CD4-positive, alpha-beta T cell treated with Interleukin-21 for 1 hour (primary cell): Measurements from ENCODE around the gene AKAP8.
"Not testable (repeated sequence)": the region's sequence is repeated elsewhere in the genome, so short reads cannot be mapped to it uniquely, and the experiment has no call there.

Source experiments
- DNase-seq: peaks from one replicate; pipeline ENCODE4 v3.0.0-alpha.2; 2020

Gene AKAP8

DNA sequence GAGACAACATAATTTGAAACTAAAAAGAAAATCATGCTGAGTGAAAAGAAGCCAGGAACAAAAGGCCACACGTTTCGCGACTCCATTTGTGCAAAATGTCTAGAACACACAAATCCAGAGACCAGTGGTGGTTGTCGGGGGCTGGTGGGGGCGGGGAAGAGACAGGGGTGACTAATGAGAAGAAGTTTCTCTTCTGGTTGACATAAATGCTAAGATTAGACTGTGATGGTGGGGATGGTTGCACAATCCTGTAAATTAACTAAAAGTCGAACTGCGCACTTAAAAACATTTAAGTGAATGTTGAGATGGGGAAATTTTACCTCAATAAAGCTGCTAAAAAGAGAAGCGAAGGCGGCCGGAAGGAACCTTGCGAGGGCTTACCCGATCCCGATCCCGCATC lies 7.1 kb downstream of the AKAP8 start:
- no peak for DNase-seq

GRCh38 chr19:15371786-15372380 lies 7.7 kb downstream of the AKAP8 start:
- no peak for DNase-seq

- no peak for DNase-seq
Measured at GRCh38 chr19:15371119-15371518, 8.5 kb downstream of the AKAP8 start.

DNA sequence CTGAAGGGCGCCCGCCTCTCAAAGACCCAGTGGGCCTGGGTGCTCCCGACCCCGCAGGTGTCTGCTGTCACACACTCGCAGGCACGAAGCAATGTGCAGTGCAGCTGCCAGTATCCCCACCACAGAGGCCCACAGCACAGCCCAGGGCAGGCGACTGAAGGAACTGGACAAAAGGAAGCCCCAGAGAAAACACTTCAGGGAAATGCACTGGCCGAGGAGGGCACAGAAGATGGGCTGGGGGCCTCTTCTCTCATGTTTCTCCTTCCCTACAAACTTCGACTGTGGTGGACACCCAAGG lies 10.0 kb downstream of the AKAP8 start:
- DNase-seq, result no peak

- no peak for DNase-seq
Measured at GRCh38 chr19:15368798-15369593, 10.6 kb downstream of the AKAP8 start.

DNA sequence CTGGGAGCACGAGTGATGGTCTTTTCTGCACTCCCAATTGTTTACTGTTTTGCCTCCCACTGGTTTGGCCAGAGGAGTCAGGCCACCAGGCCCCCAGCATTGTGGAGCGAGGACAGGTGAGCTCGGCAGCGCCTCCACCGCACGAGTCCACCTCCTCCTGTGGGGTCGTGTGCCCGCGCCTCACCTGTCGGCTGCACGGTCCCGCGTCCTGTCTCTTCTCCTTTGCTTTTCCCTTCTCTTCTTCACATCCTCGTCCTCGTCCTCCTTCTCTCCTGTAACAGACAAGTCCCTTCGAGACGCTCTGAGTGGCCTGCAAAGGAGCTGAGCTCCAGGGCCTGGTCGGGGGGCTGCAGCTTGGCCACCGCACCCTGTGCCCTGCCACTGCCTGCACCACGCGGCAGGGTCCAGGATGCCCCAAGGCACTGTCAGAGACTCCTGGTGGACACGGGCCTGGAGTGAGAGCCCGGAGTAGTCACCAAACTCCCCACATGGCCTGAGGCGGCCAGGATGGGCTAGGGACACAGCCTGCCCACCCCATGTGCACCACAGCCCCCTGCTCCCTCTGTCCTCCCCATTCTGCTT lies 11.4 kb downstream of the AKAP8 start:
- no peak for DNase-seq

GRCh38 chr19:15367439-15367838 lies 12.1 kb downstream of the AKAP8 start:
- DNase-seq, result no peak

DNA sequence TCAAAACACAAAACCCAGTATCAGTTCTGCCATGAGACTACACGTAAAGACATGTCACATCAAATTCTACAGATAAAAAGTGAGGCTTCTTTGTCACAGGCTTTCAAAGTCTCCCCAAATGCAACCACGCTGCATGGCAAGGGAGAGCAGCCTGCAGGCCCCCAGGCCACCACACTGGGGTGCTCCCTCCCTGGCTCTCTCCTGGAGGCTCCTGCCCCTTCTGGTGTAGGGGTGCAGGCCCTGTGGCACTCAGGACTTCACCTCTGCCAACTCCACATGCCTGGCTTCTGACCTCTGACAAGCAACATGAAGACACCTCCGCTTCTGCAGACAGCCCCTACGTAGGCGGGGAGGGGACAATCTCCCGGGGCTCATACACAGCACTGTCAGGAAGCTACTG lies 14.3 kb downstream of the AKAP8 start:
- no peak for DNase-seq

- not testable (repeated sequence) for DNase-seq
Measured at GRCh38 chr19:15363791-15364190, 15.8 kb downstream of the AKAP8 start.

DNA sequence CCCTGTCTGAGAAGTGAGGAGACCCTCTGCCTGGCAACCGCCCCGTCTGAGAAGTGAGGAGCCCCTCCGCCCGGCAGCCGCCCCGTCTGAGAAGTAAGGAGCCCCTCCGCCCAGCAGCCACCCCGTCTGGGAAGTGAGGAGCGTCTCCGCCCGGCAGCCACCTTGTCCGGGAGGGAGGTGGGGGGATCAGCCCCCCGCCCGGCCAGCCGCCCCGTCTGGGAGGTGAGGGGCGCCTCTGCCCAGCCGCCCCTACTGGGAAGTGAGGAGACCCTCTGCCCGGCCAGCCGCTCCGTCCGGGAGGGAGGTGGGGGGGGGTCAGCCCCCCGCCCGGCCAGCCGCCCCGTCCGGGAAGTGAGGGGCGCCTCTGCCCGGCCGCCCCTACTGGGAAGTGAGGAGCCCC lies 16.5 kb downstream of the AKAP8 start:
- not testable (repeated sequence) for DNase-seq

DNA sequence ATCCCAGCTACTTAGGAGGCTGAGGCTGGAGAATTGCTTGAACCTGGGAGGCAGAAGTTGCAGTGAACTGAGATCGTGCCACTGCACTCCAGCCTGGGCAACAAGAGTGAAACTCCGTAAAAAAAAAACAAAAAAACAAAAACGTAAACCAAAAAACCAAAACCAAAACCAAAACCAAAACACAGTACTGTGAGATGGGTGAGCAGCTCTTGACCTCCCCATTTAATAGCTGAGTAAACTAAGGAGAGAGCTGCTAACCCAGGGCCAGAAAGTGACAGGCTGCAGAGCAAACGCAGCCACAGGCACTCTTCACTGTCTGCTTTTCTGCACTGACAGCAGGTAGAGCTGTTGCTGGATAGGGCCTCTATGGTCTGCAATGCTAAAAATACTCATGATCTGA lies 19.6 kb downstream of the AKAP8 start:
- not testable (repeated sequence) for DNase-seq

GRCh38 chr19:15358918-15359317 lies 20.7 kb downstream of the AKAP8 start:
- no peak for DNase-seq

GRCh38 chr19:15357906-15358305 lies 21.7 kb downstream of the AKAP8 start:
- no peak for DNase-seq

DNA sequence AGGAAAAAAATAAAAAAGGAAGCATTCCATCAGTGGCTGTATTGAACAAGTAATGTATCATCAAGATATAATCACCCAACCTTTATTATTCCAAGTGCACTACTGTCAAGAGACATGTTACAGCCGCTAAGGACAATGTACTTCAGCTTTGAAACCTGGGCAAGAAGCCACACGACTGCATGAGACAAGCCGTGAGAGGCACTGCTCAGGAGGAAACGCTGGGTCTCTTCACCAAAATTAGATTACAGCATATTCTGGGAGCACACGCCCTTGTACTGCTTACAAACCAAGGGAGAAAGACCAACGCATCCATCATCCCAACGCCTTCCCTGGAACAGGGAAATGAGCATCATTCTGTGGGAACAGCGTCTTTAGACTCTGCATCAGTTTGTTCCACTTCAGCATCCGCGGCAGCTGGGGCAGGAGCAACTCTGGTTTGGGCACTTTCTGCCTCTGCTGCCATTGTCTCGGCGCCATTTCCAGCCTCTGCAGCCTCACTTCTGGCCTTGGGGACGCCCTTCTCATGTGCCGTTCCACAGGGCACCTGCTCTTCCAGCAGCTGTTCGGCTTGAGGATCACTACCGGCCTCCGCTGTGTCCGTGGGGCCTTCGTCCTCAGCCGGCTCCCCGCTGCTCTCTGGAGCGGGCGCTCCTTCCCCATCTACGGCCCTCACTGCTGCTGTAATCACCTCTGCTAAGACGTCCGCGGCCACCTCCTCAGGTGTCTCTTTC lies 24.9 kb downstream of the AKAP8 start:
- no peak for DNase-seq

DNA sequence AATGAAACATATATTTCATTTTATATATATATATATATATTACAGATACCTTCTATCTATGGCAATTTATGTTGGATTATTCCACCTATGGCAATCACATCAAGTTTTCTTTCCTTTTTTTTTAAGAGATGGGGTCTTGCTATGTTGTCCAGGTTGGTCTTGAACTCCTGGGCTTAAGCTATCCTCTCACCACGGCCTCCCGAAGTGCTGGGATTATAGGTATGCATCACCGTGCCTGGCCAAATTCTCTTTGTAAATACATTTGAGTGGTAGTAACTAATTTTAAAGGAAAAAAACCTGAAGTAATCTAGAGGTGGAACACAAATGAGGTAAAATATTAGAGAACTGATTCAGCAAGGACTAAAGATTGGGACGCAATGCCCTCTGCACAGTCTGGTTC lies 25.7 kb downstream of the AKAP8 start:
- DNase-seq, result no peak

- DNase-seq, result not testable (repeated sequence)
Measured at GRCh38 chr19:15352535-15352934, 27.1 kb downstream of the AKAP8 start.

DNA sequence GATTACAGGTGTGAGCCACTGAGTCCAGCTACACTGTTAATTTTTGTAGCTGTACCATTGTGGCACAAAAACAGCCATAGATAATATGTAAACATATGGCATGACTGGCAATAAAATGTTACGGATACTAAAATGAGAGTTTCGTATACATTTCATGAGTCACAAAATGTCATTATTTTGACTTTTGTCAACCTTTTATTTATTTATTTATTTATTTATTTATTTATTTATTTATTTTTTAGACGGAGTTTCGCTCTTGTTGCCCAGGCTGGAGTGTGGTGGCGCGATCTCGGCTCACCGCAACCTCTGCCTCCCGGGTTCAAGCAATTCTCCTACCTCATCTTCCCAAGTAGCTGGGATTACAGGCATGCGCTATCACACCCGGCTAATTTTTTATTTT lies 38.3 kb downstream of the AKAP8 start:
- DNase-seq, result not testable (repeated sequence)

DNA sequence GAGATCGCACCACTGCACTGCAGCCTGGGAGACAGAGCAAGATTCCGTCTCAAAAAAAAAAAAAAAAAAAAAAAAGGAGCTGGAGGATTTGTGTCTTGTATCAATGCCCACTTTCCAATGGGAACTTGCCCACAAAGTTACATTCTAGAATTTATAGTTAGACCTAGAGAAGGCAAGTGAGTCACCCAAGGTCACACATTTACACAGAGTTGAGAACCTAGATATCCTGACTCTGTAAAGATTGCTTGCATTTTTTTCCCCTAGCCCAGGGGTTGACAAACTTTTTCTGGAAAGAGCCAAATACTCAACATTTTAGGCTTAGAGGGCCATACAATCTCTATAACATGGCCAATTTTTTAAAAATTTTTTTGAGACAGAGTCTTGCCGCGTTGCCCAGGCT lies 39.5 kb downstream of the AKAP8 start:
- DNase-seq, result no peak

DNA sequence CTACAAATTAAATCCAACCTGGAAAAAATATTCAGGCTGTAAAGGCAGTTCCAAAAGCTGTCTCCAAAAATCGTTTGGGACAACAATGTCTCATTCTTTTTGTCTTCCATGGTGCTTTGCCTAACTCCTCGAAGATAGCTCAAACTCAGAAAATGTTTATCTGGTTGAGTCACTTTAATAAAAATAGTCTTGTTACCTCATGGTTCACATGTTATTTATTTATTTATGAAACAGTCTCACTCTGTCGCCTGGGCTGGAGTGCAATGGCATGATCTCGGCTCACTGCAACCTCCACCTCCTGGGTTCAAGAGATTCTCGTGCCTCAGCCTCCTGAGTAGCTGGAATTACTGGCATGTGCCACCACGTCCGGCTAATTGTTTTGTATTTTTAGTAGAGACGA lies 42.4 kb downstream of the AKAP8 start:
- no peak for DNase-seq

DNA sequence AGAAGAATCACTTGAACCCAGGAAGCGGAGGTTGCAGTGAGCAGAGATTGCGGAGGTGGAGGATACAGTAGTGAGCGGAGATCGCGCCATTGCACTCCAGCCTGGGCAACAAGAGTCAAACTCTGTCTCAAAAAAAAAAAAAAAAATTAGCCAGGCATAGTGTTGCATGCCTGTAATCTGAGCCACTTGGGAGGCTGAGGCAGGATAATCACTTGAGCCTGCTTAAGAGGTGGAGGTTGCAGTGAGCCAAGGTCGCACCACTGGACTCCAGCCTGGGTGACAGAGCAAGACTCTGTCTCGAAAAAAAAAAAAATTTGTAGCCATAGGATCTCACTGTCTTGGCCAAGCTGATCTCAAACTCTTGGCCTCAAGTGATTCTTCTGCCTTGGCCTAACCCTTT lies 43.6 kb downstream of the AKAP8 start:
- DNase-seq, result not testable (repeated sequence)

- peak; percentile 81 for DNase-seq
Measured at GRCh38 chr19:15332311-15332996, 47.1 kb downstream of the AKAP8 start, which contains the start of gene BRD4. Gene BRD4, minus strand, starts transcription at chr19:15332539. Its CDS starts 59,440 bp downstream, at chr19:15273099.

GRCh38 chr19:15331419-15332310 lies 47.9 kb downstream of the AKAP8 start:
- DNase-seq, result peak; percentile 71
